A673 (cell line): ENCODE data around the gene TTBK2. TPM values are rescaled to one million over a fixed set of nuclear protein-coding genes. Genes with fewer than 3 reads are reported as not detected.

Experiments used
- BruUV-seq: library from RNA; stranded (reverse); fragments of 400-500 nt; replicated peaks from 2 replicates; lab custom pipeline; 2021; lab: Mats Ljungman, UMichigan
- CTCF ChIA-PET: fragments of 300-600 bp; sonication (Branson Sonifier 250); formaldehyde crosslinking; loops from one replicate; lab custom pipeline; 2022; ENCODE audit warnings: antibody characterized with exemption; lab: Charles Lee
- POLR2A ChIA-PET: fragments of 300-600 bp; sonication (Branson Sonifier 250); formaldehyde crosslinking; loops from one replicate; lab custom pipeline; 2022; ENCODE audit warnings: antibody characterized with exemption; ENCODE audit not compliant: low non-redundant PET; lab: Charles Lee
- DNase-seq: peaks from one replicate; pipeline ENCODE4 v3.0.0-alpha.2; 2015; ENCODE audit warnings: low spot score
- H3K27ac ChIP-seq: fragments of 200-600 bp; sonication (generic); 2 replicates; pipeline ENCODE4 v1.5.1; 2016; ENCODE audit warnings: mixed run types, low read depth, mild to moderate bottlenecking, mixed read lengths, antibody characterized with exemption, low read length; ENCODE audit not compliant: poor library complexity, severe bottlenecking
- H3K27me3 ChIP-seq: fragments of 200-600 bp; sonication (generic); replicated peaks from 2 replicates; pipeline ENCODE4 v1.6.1; 2017; ENCODE audit warnings: mixed run types, low read depth, mild to moderate bottlenecking, mixed read lengths, antibody characterized with exemption, low read length; ENCODE audit not compliant: insufficient read depth, poor library complexity
- H3K36me3 ChIP-seq: fragments of 200-600 bp; sonication (generic); 2 replicates; pipeline ENCODE4 v1.6.1; 2016; ENCODE audit warnings: mixed run types, mild to moderate bottlenecking, mixed read lengths, antibody characterized with exemption, low read length; ENCODE audit not compliant: insufficient read depth, poor library complexity, severe bottlenecking
- H3K4me1 ChIP-seq: fragments of 200-600 bp; sonication (generic); 2 replicates; pipeline ENCODE4 v1.6.1; 2017; ENCODE audit warnings: mixed run types, mild to moderate bottlenecking, mixed read lengths, antibody characterized with exemption, low read length; ENCODE audit not compliant: insufficient read depth, poor library complexity, severe bottlenecking
- H3K4me3 ChIP-seq: fragments of 200-600 bp; sonication (generic); 2 replicates; pipeline ENCODE4 v1.5.1; 2016; ENCODE audit warnings: low read depth, mixed run types, mild to moderate bottlenecking, mixed read lengths, low read length; ENCODE audit not compliant: poor library complexity, severe bottlenecking
- H3K9me3 ChIP-seq: fragments of 200-600 bp; sonication (generic); 2 replicates; pipeline ENCODE4 v1.6.1; 2016; ENCODE audit warnings: mixed run types, low read depth, mild to moderate bottlenecking, mixed read lengths, antibody characterized with exemption, low read length; ENCODE audit not compliant: poor library complexity, severe bottlenecking
- EZH2 ChIP-seq: fragments of 200-600 bp; sonication (generic); IDR thresholded peaks from 2 replicates; pipeline ENCODE4 v1.6.1; 2017; ENCODE audit warnings: borderline replicate concordance, low read depth, mild to moderate bottlenecking, mixed read lengths, antibody characterized with exemption, low read length; ENCODE audit not compliant: poor library complexity, severe bottlenecking
- intact Hi-C: fragments of 100-400 bp; cut with micrococcal nuclease; formaldehyde crosslinking; loops from one replicate; pipeline ENCODE4 v1.10.0; 2022; ENCODE audit not compliant: unreplicated experiment
- total RNA-seq: library from RNA; stranded (reverse); gene quantifications from 2 replicates; pipeline ENCODE4 v1.2.3, GENCODE V29; 2021
- TF ChIP-seq, protein P1 (sequence below): fragments of 300-800, 200-600 bp; sonication (generic); conservative IDR thresholded peaks from 2 replicates; pipeline ENCODE4 v1.5.1; 2017; ENCODE audit warnings: low read depth, mild to moderate bottlenecking, antibody characterized with exemption, low read length, moderate library complexity, mixed read lengths

Gene TTBK2
- total RNA-seq, 1 experiment from 2014 or later: 15.8 TPM

DNA sequence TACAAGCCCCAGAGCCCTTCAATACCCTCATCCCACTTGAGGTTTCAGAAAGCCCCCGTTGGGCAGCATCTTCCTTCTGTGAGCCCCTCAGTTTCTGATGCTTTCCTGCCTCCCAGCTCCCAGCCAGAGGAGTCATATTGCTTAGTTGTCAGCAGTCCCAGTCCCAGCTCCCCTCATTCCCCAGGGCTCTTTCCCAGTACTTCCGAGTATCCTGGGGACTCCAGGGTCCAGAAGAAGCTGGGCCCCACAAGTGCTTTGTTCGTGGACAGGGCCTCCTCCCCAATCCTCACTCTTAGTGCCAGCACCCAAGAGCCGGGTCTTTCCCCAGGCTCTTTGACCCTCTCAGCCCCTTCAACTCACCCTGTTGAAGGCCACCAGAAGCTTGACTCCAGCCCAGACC is 227.6 kb downstream of the TTBK2 start:
- no peak overlapping the region for H3K4me3 ChIP-seq
- no TSS peak for BruUV-seq
- TF ChIP-seq EZH2: no peak
- TF ChIP-seq, protein P1, sequence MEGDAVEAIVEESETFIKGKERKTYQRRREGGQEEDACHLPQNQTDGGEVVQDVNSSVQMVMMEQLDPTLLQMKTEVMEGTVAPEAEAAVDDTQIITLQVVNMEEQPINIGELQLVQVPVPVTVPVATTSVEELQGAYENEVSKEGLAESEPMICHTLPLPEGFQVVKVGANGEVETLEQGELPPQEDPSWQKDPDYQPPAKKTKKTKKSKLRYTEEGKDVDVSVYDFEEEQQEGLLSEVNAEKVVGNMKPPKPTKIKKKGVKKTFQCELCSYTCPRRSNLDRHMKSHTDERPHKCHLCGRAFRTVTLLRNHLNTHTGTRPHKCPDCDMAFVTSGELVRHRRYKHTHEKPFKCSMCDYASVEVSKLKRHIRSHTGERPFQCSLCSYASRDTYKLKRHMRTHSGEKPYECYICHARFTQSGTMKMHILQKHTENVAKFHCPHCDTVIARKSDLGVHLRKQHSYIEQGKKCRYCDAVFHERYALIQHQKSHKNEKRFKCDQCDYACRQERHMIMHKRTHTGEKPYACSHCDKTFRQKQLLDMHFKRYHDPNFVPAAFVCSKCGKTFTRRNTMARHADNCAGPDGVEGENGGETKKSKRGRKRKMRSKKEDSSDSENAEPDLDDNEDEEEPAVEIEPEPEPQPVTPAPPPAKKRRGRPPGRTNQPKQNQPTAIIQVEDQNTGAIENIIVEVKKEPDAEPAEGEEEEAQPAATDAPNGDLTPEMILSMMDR: no peak
- H3K36me3 ChIP-seq: no peaks in the 10 kb centered on the region
- H3K9me3 ChIP-seq: no peaks in the 10 kb centered on the region
- intact Hi-C loops: no loop called here
- no peak for DNase-seq
- H3K27me3 ChIP-seq: no peaks in the 10 kb centered on the region
- ChIA-PET POLR2A (no interaction called here), CTCF (no interaction called here)
- H3K4me1 ChIP-seq: no peaks in the 10 kb centered on the region
- no peak overlapping the region for H3K27ac ChIP-seq

DNA sequence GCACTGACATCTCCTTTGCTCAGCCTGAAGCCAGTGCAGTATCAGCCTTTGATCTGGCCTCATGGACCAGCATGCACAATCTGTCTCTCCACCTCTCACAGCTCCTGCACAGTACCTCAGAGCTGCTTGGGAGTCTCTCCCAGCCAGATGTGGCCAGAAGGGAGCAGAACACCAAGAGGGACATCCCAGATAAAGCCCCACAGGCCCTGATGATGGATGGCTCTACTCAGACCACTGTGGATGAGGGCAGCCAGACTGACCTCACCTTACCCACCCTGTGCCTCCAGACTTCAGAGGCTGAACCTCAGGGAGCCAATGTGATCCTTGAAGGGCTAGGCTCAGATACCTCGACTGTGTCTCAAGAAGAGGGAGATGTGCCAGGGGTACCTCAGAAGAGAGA is 228.0 kb downstream of the TTBK2 start:
- no peaks in the 10 kb centered on the region for H3K4me1 ChIP-seq
- ChIA-PET POLR2A (no interaction called here), CTCF (no interaction called here)
- BruUV-seq: no TSS peak
- no peaks in the 10 kb centered on the region for H3K36me3 ChIP-seq
- no peak overlapping the region for H3K27ac ChIP-seq
- TF ChIP-seq, protein P1: no peak
- no peak for TF ChIP-seq EZH2
- intact Hi-C loops: no loop called here
- DNase-seq: no peak
- no peak overlapping the region for H3K4me3 ChIP-seq
- H3K9me3 ChIP-seq: no peaks in the 10 kb centered on the region
- no peaks in the 10 kb centered on the region for H3K27me3 ChIP-seq

DNA sequence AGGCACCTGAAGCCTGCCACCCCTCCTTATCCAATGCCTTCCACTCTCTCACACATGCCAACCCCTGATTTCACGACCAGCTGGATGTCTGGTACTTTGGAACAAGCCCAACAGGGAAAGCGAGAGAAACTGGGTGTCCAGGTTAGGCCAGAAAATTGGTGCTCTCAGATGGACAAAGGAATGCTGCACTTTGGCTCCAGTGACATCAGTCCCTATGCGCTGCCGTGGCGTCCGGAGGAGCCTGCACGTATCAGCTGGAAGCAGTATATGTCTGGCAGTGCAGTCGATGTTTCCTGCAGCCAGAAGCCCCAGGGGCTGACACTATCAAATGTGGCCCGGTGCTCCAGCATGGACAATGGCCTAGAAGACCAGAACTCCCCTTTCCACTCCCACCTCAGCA is 228.8 kb downstream of the TTBK2 start:
- TF ChIP-seq EZH2: no peak
- TF ChIP-seq, protein P1: no peak
- H3K36me3 ChIP-seq: no peaks in the 10 kb centered on the region
- no peak for DNase-seq

More for the DNA sequence above, 228.8 kb downstream of the TTBK2 start:
- no peaks in the 10 kb centered on the region for H3K9me3 ChIP-seq
- no peak overlapping the region for H3K27ac ChIP-seq
- intact Hi-C loops: no loop called here
- H3K4me1 ChIP-seq: no peaks in the 10 kb centered on the region
- no peak overlapping the region for H3K4me3 ChIP-seq
- POLR2A ChIA-PET: no interaction called here
- no peaks in the 10 kb centered on the region for H3K27me3 ChIP-seq
- CTCF ChIA-PET: no interaction called here
- BruUV-seq: no TSS peak
